CD14-positive monocyte (primary cell): ENCODE results near the gene NLGN4Y. TPM values are rescaled to one million over a fixed set of nuclear protein-coding genes. Genes with fewer than 3 reads are reported as not detected.

Source experiments
- DNase-seq, 3 donors: peaks; one replicate each; pipeline ENCODE4 v3.0.0-alpha.2; 2011 to 2022
- H2AFZ ChIP-seq: 2 replicates; pipeline ENCODE4 v1.6.0; 2012; ENCODE audit warnings: mild to moderate bottlenecking, low read depth, low read length, inconsistent platforms; ENCODE audit not compliant: insufficient read depth, poor library complexity, severe bottlenecking
- H3K27ac ChIP-seq, 2 donors: 1 replicate in 1 of 2; 2 replicates in 1 of 2; pipeline ENCODE4 v1.5.1; 2012 to 2013; ENCODE audit warnings: low read length in 2 of 2, control low read depth in 1 of 2, inconsistent platforms in 1 of 2, low read depth in 1 of 2, mild to moderate bottlenecking in 1 of 2
- H3K27me3 ChIP-seq, 2 donors: one replicate each; pipeline versions ENCODE4 v1.6.0 to v1.6.1; 2011 to 2013; ENCODE audit warnings: low read length in 2 of 2; ENCODE audit not compliant: control insufficient read depth in 2 of 2, insufficient read depth in 2 of 2
- H3K36me3 ChIP-seq, 2 donors: replicated peaks in 1 of 2; 1 replicate in 1 of 2; 2 replicates in 1 of 2; pipeline versions ENCODE4 v1.5.1 to v1.6.1; 2012 to 2013; ENCODE audit warnings: low read length in 2 of 2, control low read depth in 1 of 2, inconsistent platforms in 1 of 2, mild to moderate bottlenecking in 1 of 2; ENCODE audit not compliant: insufficient read depth in 2 of 2, control insufficient read depth in 1 of 2
- H3K4me1 ChIP-seq, 2 donors: 1 replicate in 1 of 2; 2 replicates in 1 of 2; pipeline versions ENCODE4 v1.5.1 to v1.6.1; 2012 to 2013; ENCODE audit warnings: low read length in 2 of 2, control low read depth in 1 of 2, inconsistent platforms in 1 of 2, mild to moderate bottlenecking in 1 of 2, moderate library complexity in 1 of 2; ENCODE audit not compliant: insufficient read depth in 2 of 2, control insufficient read depth in 1 of 2
- H3K4me2 ChIP-seq: replicated peaks from 2 replicates; pipeline ENCODE3; 2012; ENCODE audit warnings: low read length, moderate library complexity, mild to moderate bottlenecking; ENCODE audit not compliant: poor library complexity, severe bottlenecking; ENCODE audit errors: extremely low read depth
- H3K4me3 ChIP-seq, 3 experiments: fragments of 200-600 bp in 1 of 3; sonication (generic) in 1 of 3; replicated peaks in 1 of 3; 1 replicate in 2 of 3; 2 replicates in 1 of 3; pipeline ENCODE4 v1.5.1; 2011 to 2013; ENCODE audit warnings: low read length in 3 of 3, mild to moderate bottlenecking in 3 of 3, control low read depth in 2 of 3, low read depth in 2 of 3, inconsistent platforms in 1 of 3, moderate library complexity in 1 of 3
- H3K79me2 ChIP-seq: 2 replicates; pipeline ENCODE4 v1.6.0; 2012; ENCODE audit warnings: mild to moderate bottlenecking, control low read depth, inconsistent platforms, low read length, moderate library complexity; ENCODE audit not compliant: insufficient read depth
- H3K9ac ChIP-seq: 2 replicates; pipeline ENCODE4 v1.6.0; 2017; ENCODE audit warnings: low read length, mild to moderate bottlenecking; ENCODE audit not compliant: insufficient read depth, poor library complexity, severe bottlenecking
- H3K9me3 ChIP-seq, 2 donors: replicated peaks in 1 of 2; 1 replicate in 1 of 2; 2 replicates in 1 of 2; pipeline versions ENCODE4 v1.5.1 to v1.6.1; 2012 to 2013; ENCODE audit warnings: low read length in 2 of 2, control low read depth in 1 of 2; ENCODE audit not compliant: control insufficient read depth in 1 of 2, insufficient read depth in 1 of 2
- H4K20me1 ChIP-seq: 2 replicates; pipeline ENCODE4 v1.6.0; 2012; ENCODE audit warnings: mild to moderate bottlenecking, low read length, control low read depth, moderate library complexity; ENCODE audit not compliant: insufficient read depth
- H3K27ac Mint-ChIP-seq, 7 donors: one replicate each; pipeline ENCODE4 v1.8.0; 2020; ENCODE audit warnings: mild to moderate bottlenecking in 7 of 7, mixed read lengths in 7 of 7, moderate library complexity in 6 of 7, inconsistent platforms in 2 of 7
- H3K27me3 Mint-ChIP-seq, 3 donors: one replicate each; pipeline ENCODE4 v1.8.0; 2021 to 2022; ENCODE audit warnings: low read depth in 3 of 3, mild to moderate bottlenecking in 3 of 3, mixed read lengths in 3 of 3, moderate library complexity in 3 of 3, inconsistent platforms in 1 of 3
- H3K36me3 Mint-ChIP-seq, 2 donors: one replicate each; pipeline ENCODE4 v1.8.0; 2020; ENCODE audit warnings: mixed read lengths in 2 of 2, inconsistent platforms in 1 of 2, mild to moderate bottlenecking in 1 of 2
- H3K4me1 Mint-ChIP-seq: one replicate; pipeline ENCODE4 v1.8.0; 2020; ENCODE audit warnings: mild to moderate bottlenecking, mixed read lengths
- H3K4me3 Mint-ChIP-seq, 2 donors: one replicate each; pipeline ENCODE4 v1.8.0; 2020; ENCODE audit warnings: mild to moderate bottlenecking in 2 of 2, mixed read lengths in 2 of 2, moderate library complexity in 1 of 2
- H3K9me3 Mint-ChIP-seq, 7 donors: one replicate each; pipeline ENCODE4 v1.8.0; 2020 to 2022; ENCODE audit warnings: mixed read lengths in 7 of 7, mild to moderate bottlenecking in 6 of 7, moderate library complexity in 6 of 7, inconsistent platforms in 2 of 7
- WGBS: methylation state at CpG from one replicate; pipeline ENCODE4 v1.1.5; 2013; ENCODE audit warnings: missing lambda C conversion rate; ENCODE audit not compliant: insufficient coverage; 5-methylcytosine and 5-hydroxymethylcytosine counted together
- intact Hi-C, 2 donors: fragments of 100-400 bp; cut with micrococcal nuclease; formaldehyde crosslinking; loops; one replicate each; pipeline versions ENCODE4 v1.15.0 to v1.15.1; 2023
- polyA plus RNA-seq, 3 donors: library from polyadenylated mRNA; depleted of rRNA in 1 of 3; unstranded in 2 of 3; stranded (reverse) in 1 of 3; fragments of 300-500 nt in 2 of 3; fragments of >200 nt in 1 of 3; fragmentation: Illumina TruSeq in 2 of 3; gene quantifications; 1 replicate in 2 of 3; 2 replicates in 1 of 3; pipeline ENCODE4 v1.2.3, GENCODE V29; 2012 to 2021
- TF ChIP-seq, protein P1 (sequence below): fragments of 200-600 bp; IDR thresholded peaks from one replicate; pipeline ENCODE4 v1.8.0; 2022; ENCODE audit warnings: antibody characterized with exemption, mild to moderate bottlenecking

Gene NLGN4Y
- polyA plus RNA-seq, 3 donors: not detected

DNA sequence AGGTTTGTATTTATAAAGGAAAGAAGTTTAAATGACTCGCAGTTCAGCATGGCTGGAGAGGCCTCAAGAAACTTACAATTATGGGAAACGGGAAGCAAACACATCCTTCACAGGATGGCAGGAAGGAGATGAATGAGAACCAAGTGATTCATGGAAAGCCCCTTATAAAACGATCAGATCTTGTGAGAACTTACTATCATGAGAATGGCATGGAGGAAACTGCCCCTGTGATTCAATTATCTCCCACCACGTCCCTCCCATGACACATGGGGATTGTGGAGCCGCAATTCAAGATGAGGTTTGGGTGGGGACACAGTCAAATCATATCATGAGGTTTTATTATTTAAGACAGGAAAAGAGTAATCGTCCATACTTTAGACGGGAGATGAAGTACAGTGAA, 4.0 kb downstream of the NLGN4Y start:
- Histone ChIP-seq H4K20me1 (no peaks in the 10 kb centered on the region), H3K9me3 (no peaks in the 10 kb centered on the region), H3K4me1 (no peaks in the 10 kb centered on the region), H3K9ac (no peak overlapping the region), H3K27ac (no peak overlapping the region), H2AFZ (no peak overlapping the region), H3K4me3 (no peak overlapping the region), H3K79me2 (no peaks in the 10 kb centered on the region), H3K27me3 (peaks cover 0 to 28% of the 10 kb centered on the region in 2 donors), H3K36me3 (no peaks in the 10 kb centered on the region), H3K4me2 (no peak overlapping the region)
- Mint-ChIP-seq H3K27me3 (peaks cover 0 to 25% (median 25%) of the 10 kb centered on the region in 3 donors), H3K4me1 (no peaks in the 10 kb centered on the region), H3K9me3 (peaks cover 0 to 3% (median 0%) of the 10 kb centered on the region in 7 donors), H3K36me3 (no peaks in the 10 kb centered on the region), H3K27ac (no peak overlapping the region), H3K4me3 (no peak overlapping the region)
- TF ChIP-seq, protein P1, sequence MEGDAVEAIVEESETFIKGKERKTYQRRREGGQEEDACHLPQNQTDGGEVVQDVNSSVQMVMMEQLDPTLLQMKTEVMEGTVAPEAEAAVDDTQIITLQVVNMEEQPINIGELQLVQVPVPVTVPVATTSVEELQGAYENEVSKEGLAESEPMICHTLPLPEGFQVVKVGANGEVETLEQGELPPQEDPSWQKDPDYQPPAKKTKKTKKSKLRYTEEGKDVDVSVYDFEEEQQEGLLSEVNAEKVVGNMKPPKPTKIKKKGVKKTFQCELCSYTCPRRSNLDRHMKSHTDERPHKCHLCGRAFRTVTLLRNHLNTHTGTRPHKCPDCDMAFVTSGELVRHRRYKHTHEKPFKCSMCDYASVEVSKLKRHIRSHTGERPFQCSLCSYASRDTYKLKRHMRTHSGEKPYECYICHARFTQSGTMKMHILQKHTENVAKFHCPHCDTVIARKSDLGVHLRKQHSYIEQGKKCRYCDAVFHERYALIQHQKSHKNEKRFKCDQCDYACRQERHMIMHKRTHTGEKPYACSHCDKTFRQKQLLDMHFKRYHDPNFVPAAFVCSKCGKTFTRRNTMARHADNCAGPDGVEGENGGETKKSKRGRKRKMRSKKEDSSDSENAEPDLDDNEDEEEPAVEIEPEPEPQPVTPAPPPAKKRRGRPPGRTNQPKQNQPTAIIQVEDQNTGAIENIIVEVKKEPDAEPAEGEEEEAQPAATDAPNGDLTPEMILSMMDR: no peak
- no CpG with 5 or more reads among the region's 7 CpGs for WGBS
- no peak for DNase-seq
- intact Hi-C loops: no loop called here

DNA sequence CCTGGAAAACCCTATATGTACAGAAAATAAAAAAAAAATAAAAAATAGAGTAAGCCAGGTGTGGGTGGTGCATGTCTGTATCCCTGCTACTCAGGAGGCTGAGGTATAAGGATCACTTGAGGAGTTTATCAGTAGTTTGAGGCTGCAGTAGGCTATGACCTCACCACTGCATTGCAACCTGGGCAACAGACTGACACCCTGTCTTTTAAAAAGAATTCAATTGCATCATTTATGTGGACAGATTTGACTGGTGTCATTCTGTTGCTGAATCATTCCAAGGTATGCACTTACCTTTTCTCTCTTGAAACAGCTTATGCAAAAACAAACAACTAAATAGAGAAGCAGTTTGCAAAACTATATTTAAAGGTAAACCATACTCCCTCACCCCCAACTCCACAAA, 12.4 kb downstream of the NLGN4Y start:
- intact Hi-C loops: no loop called here
- Histone ChIP-seq H3K9ac (no peak overlapping the region), H3K4me3 (no peak overlapping the region), H3K9me3 (no peaks in the 10 kb centered on the region), H3K4me2 (no peak overlapping the region), H3K36me3 (no peaks in the 10 kb centered on the region), H4K20me1 (no peaks in the 10 kb centered on the region), H3K4me1 (no peaks in the 10 kb centered on the region), H3K79me2 (no peaks in the 10 kb centered on the region), H2AFZ (no peak overlapping the region), H3K27me3 (no peaks in the 10 kb centered on the region), H3K27ac (no peak overlapping the region)
- no peaks in the 10 kb centered on the region for H3K27me3 Mint-ChIP-seq
- no peaks in the 10 kb centered on the region for H3K4me1 Mint-ChIP-seq
- no peak for DNase-seq
- no peak overlapping the region for H3K27ac Mint-ChIP-seq
- no peaks in the 10 kb centered on the region for H3K36me3 Mint-ChIP-seq
- no peaks in the 10 kb centered on the region for H3K9me3 Mint-ChIP-seq
- TF ChIP-seq, protein P1: no peak
- H3K4me3 Mint-ChIP-seq: no peak overlapping the region
